ENCODE results near the gene NKAIN4.

NKAIN4 gene

DNA sequence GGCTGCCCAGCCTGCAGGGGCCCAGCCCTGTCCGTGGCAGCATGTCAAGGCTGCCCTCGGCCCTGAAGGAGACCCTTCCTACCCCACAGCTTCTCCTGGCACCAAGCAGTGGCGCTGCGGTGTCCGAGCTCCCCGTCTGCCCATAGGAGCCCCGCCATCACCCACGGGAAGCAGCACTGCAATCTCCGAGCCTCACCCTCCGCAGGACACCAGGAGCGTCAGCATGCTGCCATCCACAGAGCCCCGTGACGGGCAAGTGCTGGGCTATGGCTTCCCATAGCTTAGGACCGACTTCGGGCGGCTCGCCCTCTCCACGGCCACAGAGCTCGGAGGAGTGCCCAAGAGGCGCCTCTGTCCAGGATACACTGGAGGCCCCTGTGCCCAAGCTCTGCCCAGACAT is 63.4 kb downstream of the NKAIN4 start:
- DNase-seq: no peak
